DND-41 (cell line): ENCODE data around the gene RASGEF1C.

Experiments
- ATAC-seq: fragments of 200-7000 bp; cut with Tn5 transposase; 3 replicates; pipeline ENCODE4 v1.9.1; 2021; ENCODE audit warnings: low read depth; ENCODE audit not compliant: insufficient read depth
- DNase-seq: peaks from one replicate; pipeline ENCODE4 v3.0.0-alpha.2; 2020
- H2AFZ ChIP-seq: 2 replicates; pipeline ENCODE4 v1.6.0; 2012; ENCODE audit warnings: low read depth, low read length
- H3K27ac ChIP-seq: 2 replicates; pipeline ENCODE4 v1.5.1; 2012; ENCODE audit warnings: low read length, inconsistent platforms
- H3K27me3 ChIP-seq: fragments of 200-600 bp; sonication (generic); 2 replicates; pipeline ENCODE4 v1.6.0; 2012; ENCODE audit warnings: low read length, mild to moderate bottlenecking, inconsistent platforms; ENCODE audit not compliant: insufficient read depth, poor library complexity
- H3K36me3 ChIP-seq: 2 replicates; pipeline ENCODE4 v1.5.1; 2012; ENCODE audit warnings: low read length, inconsistent platforms; ENCODE audit not compliant: insufficient read depth
- H3K4me1 ChIP-seq: 2 replicates; pipeline ENCODE4 v1.5.1; 2012; ENCODE audit warnings: mild to moderate bottlenecking, low read length; ENCODE audit not compliant: insufficient read depth
- H3K4me2 ChIP-seq: 2 replicates; pipeline ENCODE4 v1.6.0; 2012; ENCODE audit warnings: mild to moderate bottlenecking, moderate library complexity, low read length, inconsistent platforms; ENCODE audit not compliant: insufficient read depth
- H3K4me3 ChIP-seq, 2 experiments: fragments of 200-600 bp in 1 of 2; shearing (Covaris generic) in 1 of 2; 2 replicates each; pipeline ENCODE4 v1.5.1; 2012 to 2016; ENCODE audit warnings: inconsistent platforms in 2 of 2, low read length in 2 of 2, mild to moderate bottlenecking in 2 of 2, low read depth in 1 of 2, moderate library complexity in 1 of 2
- H3K79me2 ChIP-seq: 2 replicates; pipeline ENCODE4 v1.6.0; 2012; ENCODE audit warnings: low read length, inconsistent platforms; ENCODE audit not compliant: insufficient read depth
- H3K9ac ChIP-seq: 2 replicates; pipeline ENCODE4 v1.6.0; 2012; ENCODE audit warnings: low read depth, mild to moderate bottlenecking, inconsistent platforms, low read length, moderate library complexity
- H3K9me3 ChIP-seq: 2 replicates; pipeline ENCODE4 v1.5.1; 2012; ENCODE audit warnings: low read length, moderate library complexity, mild to moderate bottlenecking, inconsistent platforms; ENCODE audit not compliant: insufficient read depth, severe bottlenecking
- H4K20me1 ChIP-seq: 2 replicates; pipeline ENCODE4 v1.6.0; 2012; ENCODE audit warnings: low read length; ENCODE audit not compliant: insufficient read depth
- EZH2 ChIP-seq: IDR thresholded peaks from 3 replicates; pipeline ENCODE4 v1.6.1; 2012; ENCODE audit warnings: borderline replicate concordance, low read depth, mild to moderate bottlenecking, moderate library complexity, low read length, inconsistent platforms; ENCODE audit not compliant: severe bottlenecking
- TF ChIP-seq, protein P1 (sequence below): IDR thresholded peaks from 2 replicates; pipeline ENCODE4 v1.5.1; 2012; ENCODE audit warnings: borderline replicate concordance, low read length, moderate library complexity, mild to moderate bottlenecking; ENCODE audit not compliant: poor library complexity, severe bottlenecking; ENCODE audit errors: extremely low read depth

Gene RASGEF1C

GRCh38 chr5:180174587-180174972 lies 34.4 kb downstream of the RASGEF1C start:
- H3K36me3 ChIP-seq = no peaks in the 10 kb centered on the region
- H3K9ac ChIP-seq = no peak overlapping the region
- no peak overlapping the region for H3K27ac ChIP-seq
- H3K4me1 ChIP-seq = no peaks in the 10 kb centered on the region
- no peaks in the 10 kb centered on the region for H4K20me1 ChIP-seq
- no peaks in the 10 kb centered on the region for H3K79me2 ChIP-seq
- H3K9me3 ChIP-seq = no peaks in the 10 kb centered on the region
- ATAC-seq (no peak), DNase-seq (no peak)
- no peak for TF ChIP-seq EZH2
- TF ChIP-seq, protein P1, sequence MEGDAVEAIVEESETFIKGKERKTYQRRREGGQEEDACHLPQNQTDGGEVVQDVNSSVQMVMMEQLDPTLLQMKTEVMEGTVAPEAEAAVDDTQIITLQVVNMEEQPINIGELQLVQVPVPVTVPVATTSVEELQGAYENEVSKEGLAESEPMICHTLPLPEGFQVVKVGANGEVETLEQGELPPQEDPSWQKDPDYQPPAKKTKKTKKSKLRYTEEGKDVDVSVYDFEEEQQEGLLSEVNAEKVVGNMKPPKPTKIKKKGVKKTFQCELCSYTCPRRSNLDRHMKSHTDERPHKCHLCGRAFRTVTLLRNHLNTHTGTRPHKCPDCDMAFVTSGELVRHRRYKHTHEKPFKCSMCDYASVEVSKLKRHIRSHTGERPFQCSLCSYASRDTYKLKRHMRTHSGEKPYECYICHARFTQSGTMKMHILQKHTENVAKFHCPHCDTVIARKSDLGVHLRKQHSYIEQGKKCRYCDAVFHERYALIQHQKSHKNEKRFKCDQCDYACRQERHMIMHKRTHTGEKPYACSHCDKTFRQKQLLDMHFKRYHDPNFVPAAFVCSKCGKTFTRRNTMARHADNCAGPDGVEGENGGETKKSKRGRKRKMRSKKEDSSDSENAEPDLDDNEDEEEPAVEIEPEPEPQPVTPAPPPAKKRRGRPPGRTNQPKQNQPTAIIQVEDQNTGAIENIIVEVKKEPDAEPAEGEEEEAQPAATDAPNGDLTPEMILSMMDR = no peak
- no peak overlapping the region for H3K4me2 ChIP-seq
- H3K27me3 ChIP-seq = no peaks in the 10 kb centered on the region
- H2AFZ ChIP-seq = no peak overlapping the region
- H3K4me3 ChIP-seq = no peak overlapping the region

DNA sequence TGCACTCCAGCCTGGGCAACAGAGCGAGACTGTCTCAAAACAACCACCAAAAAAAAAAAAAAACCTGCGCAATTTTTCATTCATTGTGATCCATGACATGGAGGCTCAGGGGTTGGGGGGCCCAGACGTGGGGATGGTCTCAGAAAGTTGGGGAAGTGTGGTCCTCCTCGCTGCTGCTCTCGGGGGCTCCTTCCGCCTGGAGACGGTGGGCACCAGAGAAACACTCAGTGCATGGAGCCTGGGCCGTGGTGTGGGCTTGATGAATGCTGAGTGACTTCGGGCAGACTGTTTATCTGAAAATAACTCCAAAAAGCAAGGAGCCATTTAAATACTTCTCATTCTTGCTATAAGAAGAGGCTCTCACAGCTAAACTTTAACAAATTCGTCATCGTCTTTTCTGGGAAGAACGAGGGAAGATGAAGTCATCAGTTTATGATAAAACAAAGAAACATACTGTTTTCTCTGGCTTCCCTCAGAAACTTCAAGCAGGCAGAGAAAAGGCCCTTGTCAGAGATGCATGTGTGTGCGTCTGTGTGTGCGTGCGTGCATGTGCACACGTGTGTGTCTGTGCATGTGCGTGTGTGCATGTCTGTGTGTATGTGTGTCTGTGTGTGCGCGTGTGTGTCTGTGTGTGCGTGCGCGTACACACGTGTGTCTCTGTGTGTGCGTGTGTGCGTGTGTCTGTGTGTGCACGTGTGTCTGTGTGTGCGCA lies 35.0 kb downstream of the RASGEF1C start:
- no peaks in the 10 kb centered on the region for H3K36me3 ChIP-seq
- TF ChIP-seq EZH2 = no peak
- TF ChIP-seq, protein P1 = no peak
- ATAC-seq (no peak), DNase-seq (no peak)
- H3K79me2 ChIP-seq = no peaks in the 10 kb centered on the region
- H3K4me2 ChIP-seq = no peak overlapping the region
- H4K20me1 ChIP-seq = no peaks in the 10 kb centered on the region
- no peak overlapping the region for H3K27ac ChIP-seq
- H3K9ac ChIP-seq = no peak overlapping the region
- H3K4me1 ChIP-seq = no peaks in the 10 kb centered on the region
- H3K9me3 ChIP-seq = no peaks in the 10 kb centered on the region
- no peak overlapping the region for H3K4me3 ChIP-seq
- no peak overlapping the region for H2AFZ ChIP-seq
- no peaks in the 10 kb centered on the region for H3K27me3 ChIP-seq

GRCh38 chr5:180173198-180173544 lies 35.8 kb downstream of the RASGEF1C start:
- no peak overlapping the region for H3K4me2 ChIP-seq
- no peak for DNase-seq
- TF ChIP-seq, protein P1 = no peak
- TF ChIP-seq EZH2 = no peak

More at GRCh38 chr5:180173198-180173544, 35.8 kb downstream of the RASGEF1C start:
- H3K9ac ChIP-seq = no peak overlapping the region
- no peak for ATAC-seq
- no peaks in the 10 kb centered on the region for H3K36me3 ChIP-seq
- no peak overlapping the region for H3K4me3 ChIP-seq
- no peaks in the 10 kb centered on the region for H3K9me3 ChIP-seq
- no peak overlapping the region for H2AFZ ChIP-seq
- H3K79me2 ChIP-seq = no peaks in the 10 kb centered on the region
- no peaks in the 10 kb centered on the region for H4K20me1 ChIP-seq
- no peak overlapping the region for H3K27ac ChIP-seq
- no peaks in the 10 kb centered on the region for H3K27me3 ChIP-seq
- H3K4me1 ChIP-seq = no peaks in the 10 kb centered on the region
